ENCODE results near the gene BAZ1B. TPM values are rescaled to one million over a fixed set of nuclear protein-coding genes. Genes with fewer than 3 reads are reported as not detected.
"Not testable (repeated sequence)": the region's sequence is repeated elsewhere in the genome, so short reads cannot be mapped to it uniquely, and the experiment has no call there.

The BAZ1B gene
- total RNA-seq, 1 donor from 2014 or later = 80.7 TPM

DNA sequence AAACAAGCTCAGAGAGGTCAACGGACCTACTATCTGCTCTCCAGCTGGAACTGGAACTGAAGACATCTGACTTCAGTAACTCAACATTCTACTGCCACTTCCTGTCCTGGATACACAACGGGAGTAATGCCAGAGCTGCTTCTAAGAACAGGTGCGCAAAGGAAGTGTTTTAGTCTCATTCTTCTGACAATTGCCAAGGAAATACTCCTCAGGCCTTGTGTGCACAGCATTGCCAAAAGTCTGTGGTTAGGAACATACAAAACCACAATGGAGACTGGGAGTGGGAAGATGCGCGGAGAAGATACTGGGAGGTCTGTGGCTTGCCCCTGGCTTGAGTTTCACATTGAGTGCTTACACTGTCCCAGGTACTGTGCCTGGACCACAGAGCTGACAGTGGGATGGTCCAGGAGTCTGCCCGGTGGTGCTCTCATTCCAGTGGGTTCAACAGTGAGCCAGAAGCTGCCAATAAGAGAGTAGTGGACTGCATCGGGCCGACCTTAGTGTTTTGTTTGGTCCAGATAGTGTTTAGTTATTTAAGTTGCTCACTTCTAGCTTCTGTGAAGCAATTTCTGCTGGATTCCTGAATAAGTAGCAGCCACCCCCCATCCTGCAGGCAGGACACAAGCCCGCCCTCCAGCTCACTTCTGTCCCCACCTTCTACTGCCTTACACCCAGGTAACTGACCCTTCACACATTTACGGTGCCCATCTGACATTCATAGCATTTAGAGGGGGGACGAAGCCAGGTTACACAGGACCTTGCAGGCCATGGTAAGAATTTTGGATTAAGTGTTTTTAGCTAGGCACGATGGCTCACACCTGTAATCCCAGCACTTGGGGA lies 46.0 kb upstream of the BAZ1B start:
- TF ChIP-seq, protein P1, sequence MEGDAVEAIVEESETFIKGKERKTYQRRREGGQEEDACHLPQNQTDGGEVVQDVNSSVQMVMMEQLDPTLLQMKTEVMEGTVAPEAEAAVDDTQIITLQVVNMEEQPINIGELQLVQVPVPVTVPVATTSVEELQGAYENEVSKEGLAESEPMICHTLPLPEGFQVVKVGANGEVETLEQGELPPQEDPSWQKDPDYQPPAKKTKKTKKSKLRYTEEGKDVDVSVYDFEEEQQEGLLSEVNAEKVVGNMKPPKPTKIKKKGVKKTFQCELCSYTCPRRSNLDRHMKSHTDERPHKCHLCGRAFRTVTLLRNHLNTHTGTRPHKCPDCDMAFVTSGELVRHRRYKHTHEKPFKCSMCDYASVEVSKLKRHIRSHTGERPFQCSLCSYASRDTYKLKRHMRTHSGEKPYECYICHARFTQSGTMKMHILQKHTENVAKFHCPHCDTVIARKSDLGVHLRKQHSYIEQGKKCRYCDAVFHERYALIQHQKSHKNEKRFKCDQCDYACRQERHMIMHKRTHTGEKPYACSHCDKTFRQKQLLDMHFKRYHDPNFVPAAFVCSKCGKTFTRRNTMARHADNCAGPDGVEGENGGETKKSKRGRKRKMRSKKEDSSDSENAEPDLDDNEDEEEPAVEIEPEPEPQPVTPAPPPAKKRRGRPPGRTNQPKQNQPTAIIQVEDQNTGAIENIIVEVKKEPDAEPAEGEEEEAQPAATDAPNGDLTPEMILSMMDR (IDR thresholded peaks at IDR 0.05) = no peak
- Mint-ChIP-seq H3K27me3 (ENCODE audit: unreplicated experiment) (no peaks in the 10 kb centered on the region), H3K4me1 (ENCODE audit: unreplicated experiment) (peaks cover 9% of the 10 kb centered on the region), H3K4me3 (ENCODE audit: unreplicated experiment) (no peak overlapping the region), H3K36me3 (ENCODE audit: unreplicated experiment) (peaks cover 28% of the 10 kb centered on the region), H3K27ac (ENCODE audit: unreplicated experiment) (no peak overlapping the region), H3K9me3 (ENCODE audit: unreplicated experiment) (no peaks in the 10 kb centered on the region)
- no peak for DNase-seq (ENCODE audit: extremely low spot score, unreplicated experiment)

DNA sequence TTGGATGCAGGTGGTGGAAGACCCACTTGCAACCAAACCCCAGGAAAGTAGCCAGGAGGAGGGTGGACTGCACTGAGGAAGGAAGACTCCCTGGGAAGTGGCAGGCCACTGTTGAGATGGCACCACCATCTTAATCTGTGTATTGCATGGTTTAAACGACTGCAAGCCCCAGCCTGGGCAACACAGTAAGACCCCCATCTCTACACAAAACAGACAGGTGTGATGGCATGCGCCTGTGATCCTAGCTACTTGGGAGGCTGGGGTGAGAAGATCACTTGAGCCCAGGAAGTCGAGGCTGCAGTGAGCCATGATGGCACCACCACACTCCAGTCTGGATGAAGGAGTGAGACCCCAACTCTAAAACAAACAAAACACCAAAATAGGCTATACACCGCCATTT lies 45.0 kb upstream of the BAZ1B start:
- no peak overlapping the region for H3K4me3 Mint-ChIP-seq (ENCODE audit: unreplicated experiment)
- peaks cover 20% of the 10 kb centered on the region for H3K36me3 Mint-ChIP-seq (ENCODE audit: unreplicated experiment)
- H3K27ac Mint-ChIP-seq (ENCODE audit: unreplicated experiment) = no peak overlapping the region
- H3K27me3 Mint-ChIP-seq (ENCODE audit: unreplicated experiment) = no peaks in the 10 kb centered on the region
- DNase-seq (ENCODE audit: extremely low spot score, unreplicated experiment) = no peak
- H3K9me3 Mint-ChIP-seq (ENCODE audit: unreplicated experiment) = no peaks in the 10 kb centered on the region
- TF ChIP-seq, protein P1 (IDR thresholded peaks at IDR 0.05) = no peak
- peaks cover 9% of the 10 kb centered on the region for H3K4me1 Mint-ChIP-seq (ENCODE audit: unreplicated experiment)

- H3K4me1 Mint-ChIP-seq (ENCODE audit: unreplicated experiment); H3K9me3 Mint-ChIP-seq (ENCODE audit: unreplicated experiment); DNase-seq (ENCODE audit: extremely low spot score, unreplicated experiment); H3K27me3 Mint-ChIP-seq (ENCODE audit: unreplicated experiment); H3K4me3 Mint-ChIP-seq (ENCODE audit: unreplicated experiment); H3K27ac Mint-ChIP-seq (ENCODE audit: unreplicated experiment): not testable (repeated sequence)
- peaks cover 19% of the 10 kb centered on the region for H3K36me3 Mint-ChIP-seq (ENCODE audit: unreplicated experiment)
Observed at GRCh38 chr7:73566431-73566830, 44.3 kb upstream of the BAZ1B start.

DNA sequence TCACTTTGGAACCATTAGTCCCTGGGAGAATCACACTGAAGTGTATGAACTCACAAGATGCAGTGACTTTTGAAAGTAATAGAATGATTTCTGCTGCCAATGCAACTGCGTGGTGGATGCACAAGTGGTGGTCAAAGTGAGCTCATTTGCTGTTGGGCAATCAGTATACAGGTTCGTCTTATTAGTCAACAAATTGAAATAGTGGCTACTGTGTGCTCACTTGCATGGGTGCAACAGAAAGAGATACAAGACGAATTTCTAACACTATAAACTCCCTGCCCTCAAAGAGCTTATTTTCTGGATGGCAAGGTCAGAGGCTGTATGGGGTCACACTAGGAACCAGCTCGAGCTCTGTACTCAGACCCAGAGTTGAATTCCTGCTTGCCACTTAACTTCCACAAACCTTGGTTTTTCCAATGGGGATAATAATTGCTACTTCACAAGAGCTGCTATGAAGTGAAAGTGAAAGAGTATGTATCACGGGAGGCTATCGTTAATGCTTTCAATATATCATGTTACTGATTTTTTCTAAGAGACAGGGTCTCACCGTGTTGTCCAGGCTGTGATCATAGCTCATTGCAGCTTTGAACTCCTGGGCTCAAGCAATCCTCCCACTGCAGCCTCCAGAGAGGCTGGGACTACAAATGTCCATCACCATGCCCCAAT lies 43.7 kb upstream of the BAZ1B start:
- Mint-ChIP-seq H3K4me3 (ENCODE audit: unreplicated experiment) (no peak overlapping the region), H3K27me3 (ENCODE audit: unreplicated experiment) (no peaks in the 10 kb centered on the region), H3K9me3 (ENCODE audit: unreplicated experiment) (no peaks in the 10 kb centered on the region), H3K4me1 (ENCODE audit: unreplicated experiment) (peaks cover 9% of the 10 kb centered on the region), H3K27ac (ENCODE audit: unreplicated experiment) (no peak overlapping the region), H3K36me3 (ENCODE audit: unreplicated experiment) (peaks cover 13% of the 10 kb centered on the region)
- TF ChIP-seq, protein P1 (IDR thresholded peaks at IDR 0.05) = no peak
- no peak for DNase-seq (ENCODE audit: extremely low spot score, unreplicated experiment)

GRCh38 chr7:73560109-73560835 lies 38.2 kb upstream of the BAZ1B start:
- Mint-ChIP-seq H3K27ac (ENCODE audit: unreplicated experiment) (no peak overlapping the region), H3K4me3 (ENCODE audit: unreplicated experiment) (no peak overlapping the region), H3K27me3 (ENCODE audit: unreplicated experiment) (no peaks in the 10 kb centered on the region), H3K36me3 (ENCODE audit: unreplicated experiment) (no peaks in the 10 kb centered on the region), H3K4me1 (ENCODE audit: unreplicated experiment) (peaks cover 35% of the 10 kb centered on the region), H3K9me3 (ENCODE audit: unreplicated experiment) (no peaks in the 10 kb centered on the region)
- TF ChIP-seq, protein P1 (IDR thresholded peaks at IDR 0.05) = no peak
- no peak for DNase-seq (ENCODE audit: extremely low spot score, unreplicated experiment)

Data from osteocyte (in vitro differentiated cells).